Measurements from ENCODE around the gene WFDC8.

- peak in 1 of 3 experiments; percentile 31 for TF ChIP-seq CTCF (IDR thresholded peaks at IDR 0.05)
- no peak for TF ChIP-seq POLR2A (IDR thresholded peaks at IDR 0.05)
These were observed 33.2 kb downstream of the WFDC8 start for GRCh38 chr20:45545754-45546453.

Measured in testis (tissue), 2 donors.